CD4-positive, alpha-beta T cell treated with Interferon alpha-2 for 1 hour (primary cell): ENCODE results near the gene CAPN13.

Source experiments
- DNase-seq, 2 donors: peaks; one replicate each; pipeline ENCODE4 v3.0.0-alpha.2; 2020 to 2022

Gene CAPN13

DNA sequence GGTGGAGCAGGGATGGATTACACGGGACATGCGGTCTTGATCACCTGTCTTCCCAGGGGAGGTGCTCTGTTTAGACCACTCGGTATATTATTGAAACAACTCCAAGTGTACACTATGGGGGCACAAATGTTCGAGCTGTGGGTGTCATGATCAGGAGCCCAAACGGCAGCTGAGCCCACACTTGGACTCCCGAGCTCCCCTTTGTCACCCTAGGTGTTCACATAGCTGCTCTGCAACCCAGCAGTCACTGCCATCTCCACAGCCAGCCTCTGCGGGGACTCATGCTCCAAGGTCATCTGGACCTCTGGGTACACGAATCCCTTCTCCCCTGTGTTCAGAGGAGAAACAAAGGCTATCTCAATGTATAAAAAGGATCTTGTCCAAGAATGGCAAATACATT, 46.0 kb downstream of the CAPN13 start:
- DNase-seq: no peak

GRCh38 chr2:30759481-30759880, 47.8 kb downstream of the CAPN13 start:
- no peak for DNase-seq

DNA sequence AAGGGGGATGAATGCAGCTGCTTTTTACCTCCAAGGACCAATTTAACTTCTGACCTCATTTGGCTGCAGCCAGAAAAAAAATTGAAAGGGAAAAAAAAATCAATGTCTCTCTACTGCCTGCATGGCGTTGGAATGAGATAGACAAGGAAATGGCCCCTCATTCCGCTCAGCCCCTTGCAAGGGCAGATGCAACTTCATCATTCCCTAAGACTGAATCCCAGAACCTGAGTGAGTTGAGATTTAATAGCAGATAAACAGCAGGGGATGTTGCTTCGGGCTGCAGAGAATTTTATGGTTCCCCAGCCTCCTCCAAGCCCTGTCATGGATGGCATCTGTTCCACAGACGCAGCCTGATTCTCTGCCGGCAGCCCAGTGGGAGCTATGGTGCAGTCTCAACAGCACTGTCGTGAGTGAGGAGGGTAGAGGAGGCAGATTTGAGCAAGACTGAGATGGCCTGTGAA, 49.0 kb downstream of the CAPN13 start:
- no peak for DNase-seq

GRCh38 chr2:30757749-30758148, 49.5 kb downstream of the CAPN13 start:
- DNase-seq: no peak

GRCh38 chr2:30756971-30757370, 50.3 kb downstream of the CAPN13 start:
- no peak for DNase-seq

GRCh38 chr2:30756051-30756719, 51.1 kb downstream of the CAPN13 start:
- no peak for DNase-seq

GRCh38 chr2:30753630-30754029, 53.6 kb downstream of the CAPN13 start:
- no peak for DNase-seq

DNA sequence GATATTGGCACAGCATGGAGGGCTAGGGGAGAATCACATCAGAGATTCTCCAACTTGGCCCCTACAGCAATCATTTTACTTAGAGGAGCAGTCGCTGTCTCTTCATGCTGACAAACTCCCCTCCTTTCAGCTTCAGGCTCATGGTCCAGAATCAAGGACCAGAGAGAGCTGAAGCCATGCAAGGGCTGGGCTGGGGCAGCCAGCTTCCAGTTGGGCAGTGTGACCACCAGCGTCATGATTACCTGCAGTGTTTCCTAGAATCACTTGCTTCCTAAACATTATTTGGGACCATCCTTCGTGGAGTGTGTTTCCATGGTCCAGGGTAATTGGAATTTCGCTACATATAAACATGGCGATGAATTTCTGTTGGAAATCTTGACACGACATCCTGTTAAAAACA, 54.4 kb downstream of the CAPN13 start:
- no peak for DNase-seq

DNA sequence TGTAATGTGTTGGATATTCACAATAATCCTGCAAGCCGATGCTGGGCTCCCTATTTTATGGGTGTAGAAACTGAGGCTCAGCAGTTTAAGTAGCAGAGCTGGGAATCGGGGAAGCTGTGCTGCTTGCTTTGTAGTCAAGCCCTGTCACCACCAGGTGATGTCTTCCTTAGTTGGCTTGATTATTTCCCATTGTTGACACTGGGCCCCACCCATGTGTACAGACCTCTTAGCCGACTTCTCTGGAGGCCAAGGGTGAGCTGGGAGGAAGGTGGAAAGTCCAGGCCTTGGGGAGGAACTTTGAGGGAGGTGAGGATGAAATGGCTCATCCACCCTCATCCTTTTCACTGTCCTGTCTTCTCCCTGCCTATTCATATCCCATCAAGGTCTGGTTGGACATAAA, 60.0 kb downstream of the CAPN13 start:
- DNase-seq: no peak

DNA sequence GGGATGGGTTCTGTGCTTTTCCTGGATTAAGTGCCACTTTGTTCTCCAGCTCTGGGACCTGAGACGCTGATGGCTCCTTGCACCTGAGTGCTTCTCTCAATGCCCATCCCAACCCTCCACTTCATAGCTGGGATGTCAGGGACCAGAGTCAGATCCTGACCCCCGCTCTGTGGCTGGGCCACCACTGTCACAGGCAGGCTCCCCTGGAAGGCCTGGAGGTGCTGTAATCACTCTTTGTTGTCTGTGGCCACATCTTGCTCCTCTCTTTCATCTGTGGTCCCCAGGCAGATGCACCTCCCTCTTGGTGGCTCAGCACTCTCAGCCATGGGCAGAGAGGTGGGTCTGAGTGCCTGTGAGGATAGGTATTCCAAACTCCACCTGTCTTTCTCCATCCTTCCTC, 62.4 kb downstream of the CAPN13 start:
- DNase-seq: no peak

DNA sequence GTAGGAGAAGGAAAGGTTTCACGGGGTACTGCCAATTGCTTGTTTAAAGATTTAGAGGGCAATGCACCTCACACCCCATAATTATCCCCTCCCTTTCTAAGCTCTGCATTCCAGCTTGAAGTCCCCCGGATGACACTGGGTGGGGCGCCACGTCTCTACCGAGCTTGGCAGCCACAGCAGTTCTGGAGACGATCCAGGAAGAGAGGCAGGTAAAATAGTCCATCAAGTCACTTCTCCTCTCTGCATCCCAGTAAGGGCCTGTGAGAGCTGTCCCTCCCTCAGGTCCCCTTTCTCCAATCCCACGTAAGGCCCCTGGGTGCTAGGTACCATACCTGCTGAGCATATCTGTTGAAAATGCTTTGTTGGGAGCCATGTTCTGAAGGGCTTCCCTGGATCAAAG, 65.7 kb downstream of the CAPN13 start:
- DNase-seq: no peak

GRCh38 chr2:30738141-30738911, 68.9 kb downstream of the CAPN13 start:
- no peak for DNase-seq

- no peak for DNase-seq
Measured at GRCh38 chr2:30737326-30737610, 70.0 kb downstream of the CAPN13 start.

- DNase-seq: no peak
Measured at GRCh38 chr2:30736461-30737325, 70.6 kb downstream of the CAPN13 start.

- no peak for DNase-seq
Measured at GRCh38 chr2:30733876-30734520, 73.2 kb downstream of the CAPN13 start.

- no peak for DNase-seq
Measured at GRCh38 chr2:30732876-30733275, 74.4 kb downstream of the CAPN13 start.

DNA sequence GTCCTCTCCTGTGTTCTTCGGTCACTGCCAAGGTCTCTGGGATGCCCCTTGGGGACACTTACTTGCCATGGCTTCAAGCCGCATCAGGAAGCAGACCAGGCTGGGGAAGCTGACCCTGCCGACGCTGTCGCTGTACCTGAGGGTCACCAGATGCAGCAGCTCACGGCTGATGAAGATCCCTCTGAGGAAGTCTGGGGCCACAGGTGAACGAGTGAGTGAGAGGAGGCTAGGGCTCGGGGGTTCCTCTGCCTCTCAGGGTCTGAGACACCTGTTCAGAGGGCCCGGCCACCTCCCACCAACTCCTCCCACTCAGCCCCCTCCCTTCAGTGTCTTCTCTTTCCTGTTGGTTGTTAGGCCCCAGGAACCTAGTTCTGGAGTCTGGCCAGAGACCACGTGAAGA, 74.9 kb downstream of the CAPN13 start:
- DNase-seq: no peak

DNA sequence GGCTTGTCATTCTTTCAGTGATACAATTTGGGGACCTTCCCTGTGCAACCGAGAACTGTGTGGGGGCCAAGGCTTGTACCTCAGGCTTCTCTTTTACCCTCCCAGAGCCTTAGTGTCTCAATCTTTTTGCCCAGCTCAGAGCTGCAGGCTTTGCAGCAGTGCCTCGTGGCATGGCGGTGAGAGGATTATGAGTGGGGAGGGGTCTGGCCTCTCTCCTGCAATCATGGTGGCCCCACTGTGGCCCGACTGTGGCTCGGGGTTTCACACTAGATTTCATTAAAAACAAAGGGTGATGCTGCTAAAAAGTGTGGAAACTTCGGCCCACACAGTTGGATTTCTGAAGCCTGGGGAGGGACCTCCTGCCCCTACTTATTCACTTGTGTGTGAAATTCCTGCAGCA, 75.5 kb downstream of the CAPN13 start:
- no peak for DNase-seq

DNA sequence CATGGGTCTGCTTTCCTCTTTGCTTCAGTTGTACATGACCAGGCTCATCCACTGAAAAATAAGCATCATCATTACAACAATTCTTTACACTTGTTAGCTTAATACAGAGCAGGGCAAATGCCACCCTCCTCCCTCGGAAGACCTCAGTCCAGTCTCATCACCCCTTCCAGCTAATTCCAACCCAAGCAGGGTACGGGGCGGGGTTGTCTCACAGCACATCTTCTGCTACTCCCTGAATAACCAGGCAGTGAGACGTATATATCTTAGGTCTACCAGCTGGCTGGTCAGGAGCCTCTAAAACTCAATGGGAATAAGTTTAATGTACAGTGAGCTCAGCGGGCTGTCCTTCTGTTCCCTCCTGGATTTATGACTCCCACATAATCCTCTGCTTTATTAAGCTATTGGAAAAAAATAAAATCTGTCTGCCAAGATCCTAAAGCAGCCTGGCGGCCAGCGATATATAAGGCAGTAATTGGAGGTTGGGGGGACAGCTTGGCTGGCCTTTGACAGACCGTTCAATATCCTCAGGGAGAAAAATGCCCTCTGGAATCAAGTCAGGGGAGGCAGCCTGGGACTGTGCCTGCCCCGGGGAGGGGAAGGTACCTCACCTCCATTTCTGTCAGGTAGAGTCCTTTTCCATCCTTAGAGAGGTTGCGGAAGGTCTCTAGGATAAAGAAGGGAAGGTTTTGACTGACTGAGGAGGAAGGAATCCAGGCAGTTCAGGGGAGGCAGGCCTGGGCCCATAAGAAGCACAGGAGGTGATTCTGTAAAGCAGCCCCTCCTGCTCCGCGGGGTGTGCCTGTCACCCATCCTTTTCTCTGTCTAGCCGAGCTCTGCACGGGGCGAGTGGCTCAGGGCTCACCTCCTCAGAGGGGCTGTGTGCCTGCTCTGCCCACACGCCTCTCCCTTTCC, 76.3 kb downstream of the CAPN13 start:
- no peak for DNase-seq

- DNase-seq: no peak
Measured at GRCh38 chr2:30729031-30729430, 78.2 kb downstream of the CAPN13 start.

- no peak for DNase-seq
Measured at GRCh38 chr2:30722936-30723725, 84.1 kb downstream of the CAPN13 start.
